Esophagus squamous epithelium (tissue), 5 donors: ENCODE measurements around the gene PPP1R9A. TPM values are rescaled to one million over a fixed set of nuclear protein-coding genes. Genes with fewer than 3 reads are reported as not detected.
"Not testable (repeated sequence)": the region's sequence is repeated elsewhere in the genome, so short reads cannot be mapped to it uniquely, and the experiment has no call there.

Experiments used
- DNase-seq: peaks from one replicate; lab custom pipeline; 2025; lab: John Stamatoyannopoulos, UW
- H3K27ac ChIP-seq, 4 donors: fragments of 200-600 bp; sonication (generic); one replicate each; pipeline ENCODE4 v1.5.1; 2016 to 2019; ENCODE audit warnings: mild to moderate bottlenecking in 1 of 4
- H3K27me3 ChIP-seq, 4 donors: fragments of 200-600 bp; sonication (generic); 1 replicate in 3 of 4; 2 replicates in 1 of 4; pipeline versions ENCODE4 v1.5.1 to v1.6.0; 2017 to 2021; ENCODE audit warnings: antibody characterized with exemption in 1 of 4
- H3K36me3 ChIP-seq, 3 donors: fragments of 200-600 bp; sonication (generic); one replicate each; pipeline ENCODE4 v1.5.1; 2016 to 2019
- H3K4me1 ChIP-seq, 3 donors: fragments of 200-600 bp; sonication (generic); one replicate each; pipeline ENCODE4 v1.5.1; 2017 to 2019
- H3K4me3 ChIP-seq, 4 donors: fragments of 200-600 bp; sonication (generic); 1 replicate in 3 of 4; 2 replicates in 1 of 4; pipeline ENCODE4 v1.5.1; 2016 to 2019; ENCODE audit warnings: mild to moderate bottlenecking in 2 of 4, moderate library complexity in 1 of 4
- H3K9me3 ChIP-seq, 3 donors: fragments of 200-600 bp; sonication (generic); one replicate each; pipeline ENCODE4 v1.5.1; 2016 to 2019
- CTCF ChIP-seq, 6 experiments: fragments of 450-650 bp in 4 of 6; fragments of 200-600 bp in 2 of 6; sonication (generic) in 2 of 6; IDR thresholded peaks; one replicate each; pipeline ENCODE4 v1.5.1; 2016 to 2019; ENCODE audit warnings: antibody characterized with exemption in 6 of 6, mild to moderate bottlenecking in 4 of 6, moderate library complexity in 4 of 6
- POLR2A ChIP-seq, 4 donors: fragments of 450-650 bp; IDR thresholded peaks; one replicate each; pipeline ENCODE4 v1.6.1; 2017; ENCODE audit warnings: antibody characterized with exemption in 4 of 4, mild to moderate bottlenecking in 4 of 4, moderate library complexity in 3 of 4
- WGBS, 2 donors: methylation state at CpG; one replicate each; pipeline ENCODE4 v1.1.5; 2018; 5-methylcytosine and 5-hydroxymethylcytosine counted together
- intact Hi-C: fragments of 100-400 bp; cut with DNase I; formaldehyde crosslinking; loops from one replicate; pipeline ENCODE4 v1.15.0; 2022
- total RNA-seq, 4 donors: library from RNA; depleted of rRNA; stranded (reverse); fragments of >200 nt; gene quantifications; one replicate each; pipeline ENCODE4 v1.1.0, GENCODE V29; 2016
- donor health status: DM: yes; HTN: yes; CAD: no.

PPP1R9A gene
- total RNA-seq, 4 donors from 2014 or later: 0.04 to 6.3 (median 1.0) TPM

GRCh38 chr7:94998266-94999068 is 91.1 kb downstream of the PPP1R9A start:
- DNase-seq: no peak
- H3K9me3 ChIP-seq: no peaks in the 10 kb centered on the region
- TF ChIP-seq CTCF (IDR thresholded peaks at IDR 0.05) (no peak), POLR2A (IDR thresholded peaks at IDR 0.05) (no peak)
- H3K36me3 ChIP-seq: no peaks in the 10 kb centered on the region
- no peak overlapping the region for H3K4me3 ChIP-seq
- H3K27me3 ChIP-seq: no peaks in the 10 kb centered on the region
- 53 to 63% methylated on average over 3 of the region's 3 CpGs for WGBS, 2 donors
- H3K27ac ChIP-seq: peak overlapping the region in 2 of 4 donors; percentile 53 to 56
- intact Hi-C loops: no loop called here
- no peaks in the 10 kb centered on the region for H3K4me1 ChIP-seq

DNA sequence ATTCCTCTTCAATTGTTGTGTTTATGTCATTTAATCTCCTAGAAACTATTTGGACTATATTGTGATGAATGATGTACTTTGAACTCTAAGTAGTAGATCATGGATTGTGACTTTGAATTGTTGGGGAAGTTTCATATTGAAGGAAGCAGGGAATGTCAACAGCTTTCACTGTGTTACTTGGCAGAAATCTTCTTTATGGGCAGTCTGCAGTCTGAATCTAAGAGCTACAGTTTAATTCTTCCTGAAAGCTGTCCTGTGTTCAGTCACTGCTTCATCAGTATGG is 91.6 kb downstream of the PPP1R9A start:
- intact Hi-C loops: no loop called here

GRCh38 chr7:94999601-95000000 is 92.2 kb downstream of the PPP1R9A start:
- 90 to 93% methylated on average over 5 of the region's 5 CpGs for WGBS, 2 donors
- H3K27me3 ChIP-seq, intact Hi-C loops, H3K4me3 ChIP-seq, H3K4me1 ChIP-seq, H3K9me3 ChIP-seq, H3K27ac ChIP-seq, DNase-seq, H3K36me3 ChIP-seq: not testable (repeated sequence)

More for the DNA sequence above, 91.6 kb downstream of the PPP1R9A start:
- no peak for DNase-seq
- H3K27me3 ChIP-seq: no peaks in the 10 kb centered on the region
- no peaks in the 10 kb centered on the region for H3K36me3 ChIP-seq
- peak overlapping the region in 2 of 4 donors; percentile 53 to 56 for H3K27ac ChIP-seq
- H3K4me3 ChIP-seq: no peak overlapping the region
- TF ChIP-seq POLR2A (IDR thresholded peaks at IDR 0.05): no peak
- TF ChIP-seq CTCF (IDR thresholded peaks at IDR 0.05): no peak
- no peaks in the 10 kb centered on the region for H3K4me1 ChIP-seq
- H3K9me3 ChIP-seq: no peaks in the 10 kb centered on the region

DNA sequence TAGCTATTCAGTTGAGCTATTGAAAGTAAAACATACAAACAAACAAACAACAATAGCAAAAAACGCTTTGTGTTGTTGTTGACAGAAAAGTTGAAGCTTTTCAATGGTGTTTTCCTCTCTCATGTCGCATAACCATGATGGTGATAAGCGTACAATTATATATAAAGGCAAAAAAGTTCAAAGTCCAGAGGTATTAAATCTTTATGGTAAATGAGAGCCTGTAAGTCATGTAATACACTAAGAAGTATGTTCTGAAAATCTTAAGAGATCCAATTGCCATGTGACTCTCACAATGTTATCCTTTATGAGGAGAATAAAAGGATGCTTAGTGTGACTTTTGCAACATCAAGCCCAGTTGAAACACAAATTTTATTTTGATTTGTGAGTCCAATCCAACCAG is 93.9 kb downstream of the PPP1R9A start:
- no peak for DNase-seq
- no peak for TF ChIP-seq POLR2A (IDR thresholded peaks at IDR 0.05)
- no peak for TF ChIP-seq CTCF (IDR thresholded peaks at IDR 0.05)
- H3K27me3 ChIP-seq: no peaks in the 10 kb centered on the region
- no peaks in the 10 kb centered on the region for H3K36me3 ChIP-seq
- no peaks in the 10 kb centered on the region for H3K9me3 ChIP-seq
- WGBS, 2 donors: 74 to 78% methylated on average over 3 of the region's 3 CpGs
- H3K4me3 ChIP-seq: no peak overlapping the region
- no peak overlapping the region for H3K27ac ChIP-seq
- no peaks in the 10 kb centered on the region for H3K4me1 ChIP-seq
- intact Hi-C loops: no loop called here

- no peak for TF ChIP-seq CTCF (IDR thresholded peaks at IDR 0.05)
- no peak for TF ChIP-seq POLR2A (IDR thresholded peaks at IDR 0.05)
- WGBS, 2 donors: 77 to 81% methylated on average over 5 of the region's 5 CpGs
- Histone ChIP-seq H3K27me3 (no peaks in the 10 kb centered on the region), H3K4me1 (no peaks in the 10 kb centered on the region), H3K27ac (no peak overlapping the region), H3K36me3 (no peaks in the 10 kb centered on the region), H3K4me3 (no peak overlapping the region), H3K9me3 (no peaks in the 10 kb centered on the region)
- intact Hi-C loops: no loop called here
- DNase-seq: no peak
These were observed 94.6 kb downstream of the PPP1R9A start for GRCh38 chr7:95001815-95002561.
